Heart left ventricle (tissue), 16 donors: ENCODE data around the gene NME7. TPM values are rescaled to one million over a fixed set of nuclear protein-coding genes. Genes with fewer than 3 reads are reported as not detected.

Experiments used
- ATAC-seq, 4 donors: fragments of 200-7000 bp; cut with Tn5 transposase; one replicate each; pipeline ENCODE4 v1.9.1; 2020 to 2022; ENCODE audit warnings: moderate library complexity in 4 of 4, mild to moderate bottlenecking in 3 of 4, moderate number of reproducible peaks in 1 of 4
- DNase-seq, 5 donors: peaks; one replicate each; pipeline ENCODE4 v3.0.0-alpha.2; 2020
- H3K27ac ChIP-seq, 12 donors: fragments of 200-600 bp; sonication (generic) in 4 of 12; one replicate each; pipeline versions ENCODE4 v1.5.0 to v1.8.0; 2016 to 2022; ENCODE audit warnings: mild to moderate bottlenecking in 2 of 12
- H3K27me3 ChIP-seq, 9 donors: fragments of 200-600 bp; sonication (generic) in 2 of 9; one replicate each; pipeline versions ENCODE4 v1.5.1 to v1.8.0; 2016 to 2022; ENCODE audit warnings: mild to moderate bottlenecking in 3 of 9
- H3K36me3 ChIP-seq, 9 donors: fragments of 200-600 bp; sonication (generic) in 2 of 9; one replicate each; pipeline versions ENCODE4 v1.5.0 to v1.8.0; 2018 to 2022; ENCODE audit warnings: mild to moderate bottlenecking in 2 of 9
- H3K4me1 ChIP-seq, 12 donors: fragments of 200-600 bp; sonication (generic) in 4 of 12; one replicate each; pipeline versions ENCODE4 v1.5.0 to v1.8.0; 2016 to 2022; ENCODE audit warnings: mild to moderate bottlenecking in 3 of 12
- H3K4me3 ChIP-seq, 12 donors: fragments of 200-600 bp; sonication (generic) in 4 of 12; one replicate each; pipeline versions ENCODE4 v1.5.0 to v1.8.0; 2017 to 2022; ENCODE audit warnings: mild to moderate bottlenecking in 9 of 12, moderate library complexity in 4 of 12
- H3K9me3 ChIP-seq, 12 donors: fragments of 200-600 bp; sonication (generic) in 4 of 12; one replicate each; pipeline versions ENCODE4 v1.5.0 to v1.8.0; 2016 to 2022; ENCODE audit warnings: mild to moderate bottlenecking in 1 of 12
- POLR2A ChIP-seq, 2 donors: fragments of 450-650 bp; IDR thresholded peaks; one replicate each; pipeline ENCODE4 v1.6.1; 2017; ENCODE audit warnings: antibody characterized with exemption in 2 of 2, mild to moderate bottlenecking in 2 of 2, moderate library complexity in 2 of 2
- WGBS, 4 donors: extraction: QIAGEN DNeasy Blood & Tissue Kit in 2 of 4; methylation state at CpG; one replicate each; pipeline versions ENCODE4 v1.1.5 to v1.1.7; 2013 to 2018; 5-methylcytosine and 5-hydroxymethylcytosine counted together
- intact Hi-C, 10 donors: fragments of 100-400 bp; cut with DNase I; formaldehyde crosslinking; loops; one replicate each; pipeline versions ENCODE4 v1.11.1 to v1.14.2; 2022
- polyA plus RNA-seq, 2 donors: library from polyadenylated mRNA; stranded (reverse); fragments of 200-250 nt; gene quantifications; one replicate each; pipeline ENCODE4 v1.2.3, GENCODE V29; 2013
- total RNA-seq, 9 donors: library from RNA; depleted of rRNA in 2 of 9; stranded (reverse); fragments of >200 nt in 2 of 9; fragmentation: NEBNext Ultra II Directional in 3 of 9; extraction: Animal tissue kit (Norgen Biotek cat#: 25700) in 3 of 9; gene quantifications; one replicate each; pipeline versions ENCODE4 v1.1.0 to v1.2.4, GENCODE V29; 2016 to 2023
- TF ChIP-seq, protein P1 (sequence below), 12 donors: fragments of 200-600 bp; sonication (generic) in 4 of 12; IDR thresholded peaks; one replicate each; pipeline versions ENCODE4 v1.5.0 to v1.8.0; 2018 to 2022; ENCODE audit warnings: antibody characterized with exemption in 12 of 12, mild to moderate bottlenecking in 5 of 12
- donor health status: ischemic (EF 13 %, LVEDD 7.1; RV severe dilation, severe dysfunction).
- donor health status: healthy with polysubstance abuse.
- donor health status: DM: no; HTN: yes; CAD: no.
- donor health status: DM: no; HTN: no; CAD: no.
- donor health status: ischemic (EF 25% LVEDD 6.9; RV normal size, moderate dysfunction).
- donor health status: ischemic (EF 25% LVEDD 5.7; RV mildly dilated, moderate dysfunction).
- donor health status: healthy.
- donor health status: DM: yes; HTN: yes; CAD: no.
- donor health status: ischemic (EF 35%, LVEDD 5.7; RV mildly dilated, moderate dysfunction).
- donor health status: nonischemic (EF 11% LVEDD 7.7; RV severe dilation, severe dysfunction).
- donor health status: DM: yes; HTN: yes; CAD: no.
- donor health status: PGD.
- donor health status: ischemic (EF 29% LVEDD 5.4; RV normal size, mild dysfunction).
- donor health status: nonischemic (EF 23%, LVEDD 6.1; RV moderate dilation, normal function).

Gene NME7
- total and polyA plus RNA-seq, 11 donors, result 3.1 to 25.2 (median 8.4) TPM

DNA sequence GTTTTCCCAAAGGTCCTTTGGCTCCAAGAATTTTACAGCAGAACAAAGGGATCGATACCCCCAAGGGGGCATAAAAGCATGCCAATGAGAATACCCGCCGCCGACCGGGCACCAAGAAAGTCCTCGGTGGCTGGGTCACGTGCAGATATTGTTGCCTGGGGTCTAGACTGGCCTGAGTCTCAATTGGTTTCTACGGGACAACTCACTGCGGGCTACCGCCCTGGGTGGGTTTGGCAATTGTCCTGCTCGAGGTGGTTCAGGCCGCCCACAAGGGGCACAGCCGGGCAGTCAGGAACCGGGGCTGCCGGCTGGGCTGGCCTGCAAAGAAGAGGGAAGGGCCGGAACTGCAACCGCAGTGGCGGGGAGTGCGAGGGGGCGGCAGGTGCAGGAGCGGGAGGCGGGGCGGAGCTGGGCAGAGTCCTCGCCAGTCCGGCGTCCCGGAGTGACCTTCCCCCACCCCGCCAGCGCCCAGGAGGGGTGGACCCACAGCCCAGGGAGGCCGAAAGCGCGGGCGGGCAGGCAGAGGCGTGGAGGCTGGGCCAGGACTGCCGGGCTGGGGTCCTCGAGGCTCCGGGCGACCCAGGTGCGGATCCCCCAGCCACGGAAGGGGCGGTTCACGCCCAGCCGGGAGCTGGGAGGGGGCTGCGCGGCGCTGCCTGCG, 262.0 kb downstream of the NME7 start:
- H3K27me3 ChIP-seq, result peaks cover 0 to 9% (median 0%) of the 10 kb centered on the region in 9 donors
- peak overlapping the region; percentile 83 to 98 (median 94) for H3K27ac ChIP-seq
- DNase-seq, result peak; percentile 81 to 90 (median 88)
- ATAC-seq, result peak; percentile 23 to 71 (median 60)
- H3K4me3 ChIP-seq, result peak overlapping the region; percentile 72 to 95 (median 88)
- H3K36me3 ChIP-seq, result no peaks in the 10 kb centered on the region
- 2 to 9% (median 3%) methylated on average over 18 to 47 of the region's 47 CpGs for WGBS, 4 donors
- TF ChIP-seq, protein P1, sequence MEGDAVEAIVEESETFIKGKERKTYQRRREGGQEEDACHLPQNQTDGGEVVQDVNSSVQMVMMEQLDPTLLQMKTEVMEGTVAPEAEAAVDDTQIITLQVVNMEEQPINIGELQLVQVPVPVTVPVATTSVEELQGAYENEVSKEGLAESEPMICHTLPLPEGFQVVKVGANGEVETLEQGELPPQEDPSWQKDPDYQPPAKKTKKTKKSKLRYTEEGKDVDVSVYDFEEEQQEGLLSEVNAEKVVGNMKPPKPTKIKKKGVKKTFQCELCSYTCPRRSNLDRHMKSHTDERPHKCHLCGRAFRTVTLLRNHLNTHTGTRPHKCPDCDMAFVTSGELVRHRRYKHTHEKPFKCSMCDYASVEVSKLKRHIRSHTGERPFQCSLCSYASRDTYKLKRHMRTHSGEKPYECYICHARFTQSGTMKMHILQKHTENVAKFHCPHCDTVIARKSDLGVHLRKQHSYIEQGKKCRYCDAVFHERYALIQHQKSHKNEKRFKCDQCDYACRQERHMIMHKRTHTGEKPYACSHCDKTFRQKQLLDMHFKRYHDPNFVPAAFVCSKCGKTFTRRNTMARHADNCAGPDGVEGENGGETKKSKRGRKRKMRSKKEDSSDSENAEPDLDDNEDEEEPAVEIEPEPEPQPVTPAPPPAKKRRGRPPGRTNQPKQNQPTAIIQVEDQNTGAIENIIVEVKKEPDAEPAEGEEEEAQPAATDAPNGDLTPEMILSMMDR (IDR thresholded peaks at IDR 0.05), result peak in 1 of 12 donors; percentile 8
- TF ChIP-seq POLR2A (IDR thresholded peaks at IDR 0.05), result no peak
- intact Hi-C loops, result loop anchor here in 7 of 10 donors (1.0 to 10.0 kb wide), 18 partner anchors 63 to 501 kb away; no protein-coding TSS in a partner anchor
- no peaks in the 10 kb centered on the region for H3K9me3 ChIP-seq
- peaks cover 0 to 56% (median 22%) of the 10 kb centered on the region in 12 donors for H3K4me1 ChIP-seq

- WGBS, 4 donors, result 45 to 56% (median 53%) methylated on average over 6 of the region's 6 CpGs
- Histone ChIP-seq H3K27ac (peak overlapping the region in 10 of 12 donors; percentile 90 to 98 (median 95)), H3K36me3 (no peaks in the 10 kb centered on the region), H3K4me1 (peaks cover 0 to 51% (median 19%) of the 10 kb centered on the region in 12 donors), H3K9me3 (no peaks in the 10 kb centered on the region), H3K4me3 (peak overlapping the region in 11 of 12 donors; percentile 72 to 95 (median 89)), H3K27me3 (peaks cover 0 to 9% (median 0%) of the 10 kb centered on the region in 9 donors)
- TF ChIP-seq, protein P1 (IDR thresholded peaks at IDR 0.05), result no peak
- no peak for TF ChIP-seq POLR2A (IDR thresholded peaks at IDR 0.05)
- ATAC-seq (no peak), DNase-seq (no peak)
- intact Hi-C loops, result loop anchor here in 7 of 10 donors (5.0 to 10.0 kb wide), 17 partner anchors 63 to 500 kb away; no protein-coding TSS in a partner anchor
These were observed 262.5 kb downstream of the NME7 start for GRCh38 chr1:169105087-169105433.

DNA sequence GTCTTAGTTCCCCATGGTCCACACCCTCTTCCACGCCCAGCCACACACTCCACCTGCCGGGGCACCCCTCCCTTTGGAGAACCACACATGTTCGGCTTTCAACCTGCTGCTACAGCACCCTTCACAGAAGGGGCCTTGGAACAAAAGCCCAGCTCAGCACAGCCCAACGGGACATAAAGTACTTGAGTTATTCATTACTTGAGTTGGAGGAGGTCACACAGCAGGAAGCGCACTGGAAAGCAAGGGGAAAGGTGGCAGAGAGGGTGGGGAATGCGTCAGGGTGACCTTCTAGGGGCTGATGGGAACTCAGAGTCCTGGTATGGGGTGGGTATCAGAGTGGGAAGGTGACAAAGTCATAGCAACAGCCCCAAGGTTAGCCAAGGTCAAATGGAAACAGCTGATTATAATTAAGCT, 264.1 kb downstream of the NME7 start:
- no peak for ATAC-seq
- H3K4me1 ChIP-seq, result peaks cover 3 to 55% (median 18%) of the 10 kb centered on the region in 12 donors
- peaks cover 0 to 9% (median 0%) of the 10 kb centered on the region in 9 donors for H3K27me3 ChIP-seq
- H3K27ac ChIP-seq, result peak overlapping the region in 6 of 12 donors; percentile 31 to 65 (median 56)
- TF ChIP-seq POLR2A (IDR thresholded peaks at IDR 0.05), result no peak
- TF ChIP-seq, protein P1 (IDR thresholded peaks at IDR 0.05), result no peak
- WGBS, 4 donors, result 59 to 66% (median 65%) methylated on average over 6 of the region's 6 CpGs
- H3K36me3 ChIP-seq, result no peaks in the 10 kb centered on the region
- DNase-seq, result no peak
- intact Hi-C loops, result loop anchor here in 7 of 10 donors (1.0 to 10.0 kb wide), 12 partner anchors 60 to 499 kb away; no protein-coding TSS in a partner anchor
- H3K9me3 ChIP-seq, result no peaks in the 10 kb centered on the region
- no peak overlapping the region for H3K4me3 ChIP-seq

GRCh38 chr1:169103002-169103401, 264.6 kb downstream of the NME7 start:
- WGBS, 4 donors, result 76 to 81% (median 79%) methylated on average over 5 of the region's 5 CpGs
- no peak for DNase-seq
- TF ChIP-seq, protein P1 (IDR thresholded peaks at IDR 0.05), result no peak
- TF ChIP-seq POLR2A (IDR thresholded peaks at IDR 0.05), result no peak
- Histone ChIP-seq H3K27me3 (peaks cover 0 to 9% (median 0%) of the 10 kb centered on the region in 9 donors), H3K27ac (peak overlapping the region in 9 of 12 donors; percentile 15 to 65 (median 55)), H3K36me3 (no peaks in the 10 kb centered on the region), H3K4me3 (no peak overlapping the region), H3K4me1 (peaks cover 3 to 55% (median 18%) of the 10 kb centered on the region in 12 donors), H3K9me3 (no peaks in the 10 kb centered on the region)
- ATAC-seq, result no peak
- intact Hi-C loops, result loop anchor here in 7 of 10 donors (1.0 to 10.0 kb wide), 12 partner anchors 60 to 498 kb away; no protein-coding TSS in a partner anchor
